HL-60/S4 (cell line): Measurements from ENCODE around the gene CORO2B.
"Not testable (repeated sequence)": the region's sequence is repeated elsewhere in the genome, so short reads cannot be mapped to it uniquely, and the experiment has no call there.

Experiments
- in situ Hi-C: fragments of 300-500 bp; cut with MboI; formaldehyde crosslinking; loops from 2 replicates; pipeline ENCODE4 v1.14.3; 2022; ENCODE audit warnings: low sequenced_read_pairs

Gene CORO2B

GRCh38 chr15:68602459-68603215 lies 23.8 kb downstream of the CORO2B start:
- in situ Hi-C loops, result no loop called here

DNA sequence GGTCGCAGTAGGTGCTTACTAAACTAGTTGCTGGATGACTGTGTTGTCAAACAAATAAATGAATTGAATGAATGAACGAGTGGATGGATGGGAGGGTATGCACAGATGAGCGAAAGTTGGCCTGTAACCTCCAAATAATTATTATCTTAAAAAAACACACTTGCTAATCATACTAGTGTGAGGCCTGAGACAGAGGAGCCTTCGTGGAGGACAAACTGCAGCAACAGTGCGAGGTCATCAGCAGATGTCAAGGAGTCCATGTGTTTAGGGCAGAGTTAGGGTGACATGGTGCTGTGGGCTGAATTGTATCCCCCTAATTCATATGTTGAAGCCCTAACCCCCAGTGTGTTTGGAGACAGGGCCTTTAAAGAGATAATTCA lies 24.4 kb downstream of the CORO2B start:
- in situ Hi-C loops, result no loop called here

DNA sequence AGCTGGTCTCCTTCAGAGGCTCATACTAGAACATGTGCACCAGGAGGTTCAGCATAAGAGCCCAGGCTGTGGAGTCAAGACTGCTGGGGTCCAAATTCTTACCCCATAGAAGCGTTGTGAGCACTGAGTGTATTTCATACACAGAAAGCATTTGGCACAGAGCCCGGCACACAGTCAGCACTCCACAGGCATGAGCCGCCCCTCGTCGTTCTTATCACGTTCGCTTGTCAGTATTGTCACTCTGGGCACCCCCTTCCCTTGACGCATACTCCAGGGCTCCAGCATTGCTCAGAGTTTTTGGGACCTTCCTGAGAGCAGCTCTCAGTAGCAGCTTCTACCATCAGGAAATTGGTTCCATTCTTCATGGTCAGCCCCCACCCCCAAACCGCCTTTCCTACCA lies 25.2 kb downstream of the CORO2B start:
- in situ Hi-C loops, result no loop called here

DNA sequence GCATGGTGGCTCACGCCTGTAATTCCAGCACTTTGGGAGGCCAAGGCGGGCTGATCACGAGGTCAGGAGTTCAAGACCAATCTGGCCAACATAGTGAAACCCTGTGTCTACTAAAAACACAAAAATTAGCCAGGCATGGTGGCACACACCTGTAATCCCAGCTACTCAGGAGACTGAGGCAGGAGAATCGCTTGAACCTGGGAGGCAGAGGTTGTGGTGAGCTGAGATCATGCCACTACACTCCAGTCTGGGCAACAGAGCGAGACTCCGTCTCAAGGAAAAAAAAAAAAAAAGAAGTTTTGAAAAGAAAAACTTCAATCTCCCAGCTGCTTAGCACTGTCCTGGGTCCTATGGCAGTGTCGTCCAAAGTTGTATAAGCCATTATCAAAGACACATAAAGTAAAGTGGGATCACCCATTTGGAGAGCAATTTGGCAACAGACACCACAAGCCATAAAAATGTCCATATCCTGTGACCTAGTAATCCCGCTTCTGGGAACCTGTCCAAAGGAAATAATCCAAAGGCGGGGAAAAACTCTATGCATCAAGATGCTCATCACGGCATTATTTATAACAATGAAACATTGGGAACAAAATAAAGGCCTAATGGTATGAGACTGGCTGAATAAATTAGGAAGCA lies 26.2 kb downstream of the CORO2B start:
- in situ Hi-C loops, result not testable (repeated sequence)

- in situ Hi-C loops, result no loop called here
Observed at GRCh38 chr15:68606375-68606774, 27.6 kb downstream of the CORO2B start.

DNA sequence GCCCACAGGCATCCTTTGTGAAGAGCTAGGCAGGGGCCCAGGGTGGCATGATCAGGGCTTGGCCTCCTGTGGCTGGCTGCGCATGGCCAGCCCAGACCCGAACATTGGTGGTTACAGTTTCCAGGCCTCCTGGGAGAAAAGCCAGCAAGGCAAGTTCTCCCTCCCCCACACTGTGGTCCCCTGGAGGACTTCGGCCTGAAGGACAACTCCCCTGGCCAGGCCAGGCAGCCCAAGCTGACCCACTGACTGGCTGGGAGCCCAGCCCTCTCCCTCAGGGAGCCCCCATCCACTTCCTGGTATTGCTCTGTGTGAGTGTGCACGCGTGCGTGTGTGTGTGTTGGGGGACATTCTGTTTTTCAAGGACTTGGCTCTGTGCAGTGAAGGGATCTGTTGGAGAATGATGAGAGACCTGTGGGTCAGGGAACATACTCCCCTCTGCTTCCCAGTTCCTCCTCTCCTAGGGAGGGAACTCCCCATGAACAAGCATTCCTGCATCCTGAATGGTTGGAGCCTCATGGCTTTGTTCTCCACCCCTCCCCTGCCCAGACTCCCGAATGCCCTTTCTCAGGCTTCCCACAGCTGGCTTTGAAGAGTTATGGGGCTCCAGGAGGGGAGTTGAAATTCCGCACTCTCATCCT lies 29.5 kb downstream of the CORO2B start:
- in situ Hi-C loops, result no loop called here

GRCh38 chr15:68608844-68609232 lies 30.0 kb downstream of the CORO2B start:
- in situ Hi-C loops, result no loop called here

DNA sequence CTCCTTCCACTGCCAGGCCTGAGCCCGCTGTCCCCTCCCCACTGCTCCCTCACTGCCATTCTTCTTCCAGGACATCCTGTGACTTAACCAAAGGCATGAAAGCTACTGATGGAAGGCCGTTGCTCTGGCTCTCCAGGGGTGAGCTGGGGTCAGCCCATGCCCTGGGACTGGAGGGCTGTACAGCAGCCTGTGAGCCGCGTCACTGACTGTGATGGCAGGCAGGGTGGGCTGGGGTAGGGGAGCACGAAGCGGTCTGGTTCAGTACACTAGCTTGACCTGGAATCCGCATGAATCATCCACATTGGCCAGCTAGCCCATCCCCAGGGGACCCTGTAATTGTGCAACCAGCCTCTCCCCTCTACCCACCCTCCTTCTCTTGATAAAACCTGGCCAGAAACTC lies 30.8 kb downstream of the CORO2B start:
- in situ Hi-C loops, result no loop called here

- in situ Hi-C loops, result no loop called here
Observed at GRCh38 chr15:68610825-68611224, 32.0 kb downstream of the CORO2B start.

DNA sequence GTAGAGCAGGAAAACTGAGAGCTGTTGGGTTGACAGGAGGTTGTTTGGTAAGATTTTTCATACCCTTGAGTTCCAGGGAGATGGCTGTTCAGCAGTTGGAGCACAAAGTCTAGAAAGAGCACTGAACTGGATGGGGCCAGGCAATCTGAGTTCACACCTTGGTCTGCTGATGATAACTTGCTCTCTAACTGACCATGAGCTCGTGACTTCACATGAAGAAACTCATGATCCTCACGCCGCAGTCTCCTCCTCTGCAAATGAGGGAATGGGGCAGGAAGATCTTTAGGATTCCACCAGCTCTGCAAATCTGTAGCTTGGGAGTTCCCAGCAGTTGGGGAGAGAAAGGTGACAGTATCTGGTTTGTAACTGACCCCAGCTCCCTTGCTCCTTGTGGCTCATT lies 33.7 kb downstream of the CORO2B start:
- in situ Hi-C loops, result no loop called here

DNA sequence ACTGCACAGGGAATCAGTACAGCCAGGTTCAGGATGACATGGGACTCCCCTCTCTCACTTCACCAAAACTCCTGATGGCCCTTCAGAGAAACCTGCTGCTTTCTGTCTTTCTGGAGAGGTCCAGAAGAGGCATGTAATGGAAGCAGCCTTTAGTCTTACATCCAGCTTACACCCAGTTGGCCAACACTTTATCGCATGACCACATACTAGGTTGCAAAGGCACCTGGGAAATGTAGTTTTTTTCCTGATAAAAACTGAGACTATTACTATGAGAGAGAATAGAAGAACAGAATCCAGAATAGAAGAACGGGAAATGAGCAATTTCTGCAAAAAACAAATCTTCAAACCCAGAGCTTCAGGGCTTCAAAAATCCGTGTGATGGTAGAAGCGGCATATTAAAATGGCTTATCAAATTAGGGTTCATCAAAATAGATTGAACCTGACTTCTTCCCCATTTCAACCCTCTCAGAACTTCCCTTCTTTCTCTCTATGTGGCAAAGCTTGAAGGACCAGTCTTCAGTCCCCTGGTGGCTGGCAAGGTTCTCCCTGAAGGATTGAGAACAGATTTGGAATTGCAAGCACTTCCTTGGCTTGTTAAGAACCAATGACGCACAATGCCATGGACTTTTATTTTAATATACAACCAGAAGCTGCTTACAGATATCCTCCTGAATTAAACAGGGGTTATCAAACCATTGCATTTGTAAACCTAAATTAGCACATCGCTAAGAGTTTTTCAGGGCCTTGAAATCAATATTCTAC lies 34.4 kb downstream of the CORO2B start:
- in situ Hi-C loops, result no loop called here

DNA sequence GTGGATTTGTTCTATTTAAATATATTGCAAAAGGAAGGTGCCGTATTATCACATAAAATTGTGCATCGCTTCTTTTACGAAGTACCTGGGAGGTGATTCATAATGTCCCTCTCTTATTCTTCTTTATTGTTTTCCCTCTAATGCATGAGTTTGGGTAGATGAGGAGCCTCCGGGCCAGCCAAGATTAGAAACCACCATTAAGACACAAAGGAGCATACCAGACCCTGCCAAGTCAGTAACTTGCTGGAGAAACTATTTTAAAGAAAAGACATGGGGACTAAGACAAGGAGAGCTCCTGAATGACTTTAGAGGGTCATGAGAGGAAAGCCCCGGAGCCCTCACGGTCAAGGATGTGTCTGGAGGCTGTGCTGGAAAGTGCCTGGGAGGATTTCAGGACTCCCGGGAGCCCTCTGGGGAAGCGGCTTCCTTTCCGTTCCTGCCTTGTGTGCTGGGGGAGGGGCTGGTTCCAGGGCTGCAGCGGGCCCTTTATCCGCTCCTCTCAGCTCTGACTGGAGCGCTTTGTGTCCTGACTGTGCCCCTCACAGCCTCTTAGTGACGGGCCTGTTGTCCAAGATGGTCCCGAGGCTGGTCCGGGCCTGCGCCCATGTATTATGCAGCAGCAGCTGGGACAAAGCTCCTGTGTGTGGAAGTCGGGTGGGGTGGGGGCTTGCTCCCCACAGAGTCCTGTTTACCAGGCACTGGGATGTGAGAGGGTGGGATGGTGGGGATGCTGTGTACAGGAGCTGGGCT lies 35.7 kb downstream of the CORO2B start:
- in situ Hi-C loops, result no loop called here

DNA sequence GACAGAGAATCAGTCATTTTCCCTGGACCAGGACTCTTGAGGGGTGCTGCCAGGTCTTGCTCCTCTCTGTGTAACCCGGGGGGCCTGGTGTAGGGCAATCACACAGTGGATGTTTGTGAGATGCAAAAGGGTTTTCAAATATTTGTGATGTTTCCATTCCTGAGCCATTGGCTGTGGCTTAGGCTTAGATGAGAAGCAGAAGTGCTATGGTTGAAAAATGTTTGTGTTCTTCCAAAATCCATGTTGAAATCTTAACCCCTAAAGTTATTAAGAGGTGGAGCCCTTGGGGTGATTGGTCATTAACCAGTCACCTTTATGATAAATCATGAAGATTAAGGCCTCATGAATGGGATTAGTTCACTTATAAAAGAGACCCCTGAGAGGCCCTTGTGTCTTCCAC lies 36.5 kb downstream of the CORO2B start:
- in situ Hi-C loops, result no loop called here

GRCh38 chr15:68615811-68616210 lies 37.0 kb downstream of the CORO2B start:
- in situ Hi-C loops, result no loop called here

- in situ Hi-C loops, result no loop called here
Observed at GRCh38 chr15:68616397-68616796, 37.6 kb downstream of the CORO2B start.

DNA sequence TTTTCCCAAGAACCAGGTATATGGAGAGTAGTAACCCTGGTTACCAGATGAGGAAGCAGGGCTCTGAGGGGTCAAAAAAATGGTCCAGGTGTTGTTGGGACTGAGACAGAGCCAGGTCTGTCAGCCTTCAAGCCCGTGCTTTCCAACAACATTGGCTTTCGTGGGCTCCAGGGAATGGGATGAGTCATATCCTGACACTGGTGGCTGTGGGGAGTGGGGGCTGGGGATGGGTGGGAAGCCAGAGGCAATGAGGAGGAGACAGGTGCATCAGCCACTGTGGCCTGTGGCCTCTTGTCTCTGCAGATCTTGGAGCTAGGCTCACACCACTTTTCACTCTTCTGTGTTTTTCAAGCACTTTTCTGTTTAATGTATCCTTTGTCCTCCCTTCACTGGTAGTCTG lies 38.2 kb downstream of the CORO2B start:
- in situ Hi-C loops, result no loop called here

DNA sequence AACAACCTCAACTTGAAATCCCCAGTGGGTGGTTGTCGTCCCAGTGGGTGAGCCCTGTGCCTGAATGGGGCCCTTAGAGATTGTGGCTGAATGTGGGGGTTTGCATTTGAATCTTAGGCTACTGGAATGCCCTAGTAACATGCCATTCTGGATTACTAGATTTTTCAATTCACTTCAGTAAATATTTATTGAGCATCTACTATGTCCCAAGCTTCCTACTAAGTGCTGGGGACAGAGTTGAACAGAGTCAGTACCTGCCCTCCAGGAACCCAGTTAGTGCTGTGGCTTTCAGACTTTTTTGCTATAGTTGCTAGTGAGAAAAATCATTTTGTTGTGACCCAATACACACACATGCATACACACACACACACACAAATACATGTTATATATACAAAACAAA lies 39.0 kb downstream of the CORO2B start:
- in situ Hi-C loops, result no loop called here

DNA sequence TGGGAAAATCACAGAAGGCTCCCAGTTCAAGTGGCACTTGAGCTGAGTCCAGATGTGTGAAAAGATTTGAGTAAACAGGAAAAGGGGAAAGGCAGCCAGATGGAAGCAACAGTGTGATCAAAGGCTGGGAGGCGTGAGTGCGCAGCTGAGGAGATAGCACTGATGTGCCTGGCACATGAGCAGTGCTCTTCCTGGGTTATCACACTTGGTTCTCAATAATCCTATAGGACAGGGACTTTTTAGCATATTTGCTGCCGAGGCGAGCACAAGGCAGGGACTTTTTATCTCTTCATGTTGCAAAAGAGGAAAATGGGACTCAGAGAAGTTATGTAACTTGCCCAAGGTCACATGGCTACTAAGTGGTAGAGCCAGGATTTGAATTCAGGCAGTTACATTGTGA lies 39.6 kb downstream of the CORO2B start:
- in situ Hi-C loops, result no loop called here

DNA sequence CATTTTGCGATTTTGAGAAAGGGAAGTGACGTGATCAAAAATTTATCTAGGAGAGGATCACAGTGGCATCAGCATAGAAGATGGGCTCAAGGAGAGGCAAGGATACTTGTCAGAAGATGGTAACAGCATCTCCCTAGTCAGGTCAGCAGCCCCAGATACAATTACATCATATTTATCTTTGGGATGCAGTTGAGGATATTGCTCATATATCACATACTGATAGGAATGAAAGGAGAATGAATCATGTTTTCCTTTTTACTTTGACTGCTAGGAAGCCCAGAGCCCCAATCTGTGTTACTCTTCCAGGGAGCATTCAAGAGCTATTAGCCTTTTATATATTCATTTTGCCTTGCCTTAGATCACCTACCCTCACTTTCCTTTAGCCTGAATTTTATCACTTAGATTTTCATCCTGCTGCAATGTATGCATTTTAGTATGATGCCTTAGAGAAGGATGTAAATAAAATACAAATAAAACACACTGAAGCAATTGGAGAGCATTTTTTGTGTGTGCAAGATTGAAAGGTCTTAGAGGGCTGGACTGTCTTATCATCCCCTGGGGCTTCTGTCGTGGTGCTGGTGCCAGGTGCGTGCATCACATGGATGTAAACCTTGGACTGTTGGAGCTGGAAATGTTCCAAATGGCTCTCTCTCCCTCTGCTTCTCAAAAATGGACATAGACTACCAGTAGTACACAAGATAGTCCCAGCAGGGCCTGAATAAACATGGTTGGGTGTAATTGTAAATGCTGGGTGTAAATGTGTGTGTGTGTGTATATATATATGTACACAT lies 40.3 kb downstream of the CORO2B start:
- in situ Hi-C loops, result no loop called here
